Mucosa of gallbladder (tissue), 1 donor: ENCODE data around the gene TOMM34. TPM values are rescaled to one million over a fixed set of nuclear protein-coding genes. Genes with fewer than 3 reads are reported as not detected.

Experiments
- DNase-seq: peaks from one replicate; pipeline ENCODE4 v3.0.0-alpha.2; 2020; ENCODE audit warnings: low spot score
- total RNA-seq: library from RNA; stranded (reverse); gene quantifications from one replicate; pipeline ENCODE4 v1.2.1, GENCODE V29; 2021
- donor health status: DM: no; HTN: no; CAD: no.

The TOMM34 gene
- total RNA-seq, 1 donor from 2014 or later = 21.4 TPM

- DNase-seq = no peak
Measured at GRCh38 chr20:44963325-44964215, 3.4 kb upstream of the TOMM34 start.

GRCh38 chr20:44962483-44962882 is 2.3 kb upstream of the TOMM34 start:
- DNase-seq = no peak

GRCh38 chr20:44961870-44962267 is 1.7 kb upstream of the TOMM34 start:
- DNase-seq = no peak

- DNase-seq = no peak
Measured at GRCh38 chr20:44961011-44961869, 1.0 kb upstream of the TOMM34 start.

GRCh38 chr20:44959638-44960102 is 527 bp downstream of the TOMM34 start:
- no peak for DNase-seq

- no peak for DNase-seq
Measured at GRCh38 chr20:44959082-44959637, 1.0 kb downstream of the TOMM34 start.

GRCh38 chr20:44958276-44958675 is 1.9 kb downstream of the TOMM34 start:
- no peak for DNase-seq

- no peak for DNase-seq
Measured at GRCh38 chr20:44956410-44956809, 3.8 kb downstream of the TOMM34 start.

GRCh38 chr20:44955270-44955669 is 4.9 kb downstream of the TOMM34 start:
- DNase-seq = no peak

GRCh38 chr20:44954211-44954610 is 6.0 kb downstream of the TOMM34 start:
- DNase-seq = no peak

- no peak for DNase-seq
Measured at GRCh38 chr20:44952731-44953130, 7.5 kb downstream of the TOMM34 start.

- no peak for DNase-seq
Measured at GRCh38 chr20:44950368-44950767, 9.8 kb downstream of the TOMM34 start.

GRCh38 chr20:44948513-44948912 is 11.7 kb downstream of the TOMM34 start:
- DNase-seq = no peak

GRCh38 chr20:44948107-44948506 is 12.1 kb downstream of the TOMM34 start:
- DNase-seq = no peak

- DNase-seq = no peak
Measured at GRCh38 chr20:44946271-44946852, 13.8 kb downstream of the TOMM34 start.

- no peak for DNase-seq
Measured at GRCh38 chr20:44945261-44945660, 14.9 kb downstream of the TOMM34 start.

- no peak for DNase-seq
Measured at GRCh38 chr20:44943828-44944227, 16.4 kb downstream of the TOMM34 start.

- no peak for DNase-seq
Measured at GRCh38 chr20:44942264-44942973, 17.8 kb downstream of the TOMM34 start.

- no peak for DNase-seq
Measured at GRCh38 chr20:44941120-44941691, 19.0 kb downstream of the TOMM34 start.

- DNase-seq = no peak
Measured at GRCh38 chr20:44938637-44939036, 21.6 kb downstream of the TOMM34 start.

- no peak for DNase-seq
Measured at GRCh38 chr20:44936510-44936909, 23.7 kb downstream of the TOMM34 start.
